H9 (cell line): ENCODE results near the gene PCDHGB5. TPM values are rescaled to one million over a fixed set of nuclear protein-coding genes. Genes with fewer than 3 reads are reported as not detected.

ENCODE experiments used
- DNase-seq: peaks from one replicate; pipeline ENCODE4 v3.0.0-alpha.2; 2017
- H2AFZ ChIP-seq: one replicate; pipeline ENCODE4 v1.6.1; 2013; ENCODE audit warnings: mild to moderate bottlenecking, low read length, control low read depth, moderate library complexity
- H2AK5ac ChIP-seq: 2 replicates; pipeline ENCODE4 v1.6.1; 2013; ENCODE audit warnings: low read length, control low read depth, mixed read lengths; ENCODE audit not compliant: insufficient read length
- H2BK120ac ChIP-seq: one replicate; pipeline ENCODE4 v1.6.1; 2013; ENCODE audit warnings: low read depth, mild to moderate bottlenecking, low read length, control low read depth, inconsistent platforms; ENCODE audit not compliant: poor library complexity, severe bottlenecking
- H2BK12ac ChIP-seq: 2 replicates; pipeline ENCODE4 v1.6.1; 2013; ENCODE audit warnings: low read length, control low read depth, mixed read lengths, low read depth; ENCODE audit not compliant: insufficient read length
- H2BK15ac ChIP-seq: 2 replicates; pipeline ENCODE4 v1.6.1; 2013; ENCODE audit warnings: low read depth, low read length, control low read depth
- H2BK20ac ChIP-seq: one replicate; pipeline ENCODE4 v1.6.1; 2013; ENCODE audit warnings: low read depth, mild to moderate bottlenecking, low read length, control low read depth, inconsistent platforms; ENCODE audit not compliant: poor library complexity, severe bottlenecking
- H2BK5ac ChIP-seq: 2 replicates; pipeline ENCODE4 v1.6.1; 2013; ENCODE audit warnings: low read length, control low read depth, mixed read lengths; ENCODE audit not compliant: insufficient read length
- H3K14ac ChIP-seq: 2 replicates; pipeline ENCODE4 v1.6.1; 2013; ENCODE audit warnings: low read length, control low read depth; ENCODE audit not compliant: insufficient read depth
- H3K18ac ChIP-seq: 2 replicates; pipeline ENCODE4 v1.6.1; 2013; ENCODE audit warnings: low read depth, mild to moderate bottlenecking, mixed read lengths, low read length, control low read depth; ENCODE audit not compliant: insufficient read length
- H3K23ac ChIP-seq: 2 replicates; pipeline ENCODE4 v1.6.1; 2013; ENCODE audit warnings: low read length, control low read depth, mixed read lengths, low read depth; ENCODE audit not compliant: insufficient read length
- H3K23me2 ChIP-seq: 2 replicates; pipeline ENCODE4 v1.6.1; 2013; ENCODE audit warnings: low read depth, mild to moderate bottlenecking, mixed read lengths, low read length, control low read depth; ENCODE audit not compliant: insufficient read length, poor library complexity, severe bottlenecking
- H3K27ac ChIP-seq: 2 replicates; pipeline ENCODE4 v1.5.1; 2013; ENCODE audit warnings: low read length, control low read depth, mixed read lengths, low read depth; ENCODE audit not compliant: insufficient read length
- H3K27me3 ChIP-seq: 2 replicates; pipeline ENCODE4 v1.6.1; 2013; ENCODE audit warnings: low read length, control low read depth, inconsistent platforms; ENCODE audit not compliant: insufficient read depth
- H3K4ac ChIP-seq: 2 replicates; pipeline ENCODE4 v1.6.1; 2013; ENCODE audit warnings: low read depth, mild to moderate bottlenecking, control low read depth, inconsistent platforms, low read length, moderate library complexity
- H3K4me1 ChIP-seq: 2 replicates; pipeline ENCODE4 v1.6.1; 2013; ENCODE audit warnings: low read length, control low read depth, inconsistent platforms; ENCODE audit not compliant: insufficient read depth
- H3K4me2 ChIP-seq: 2 replicates; pipeline ENCODE4 v1.6.1; 2013; ENCODE audit warnings: low read length, control low read depth, mixed read lengths; ENCODE audit not compliant: insufficient read length, insufficient read depth
- H3K56ac ChIP-seq: 2 replicates; pipeline ENCODE4 v1.6.1; 2013; ENCODE audit warnings: low read depth, mild to moderate bottlenecking, mixed read lengths, low read length, control low read depth; ENCODE audit not compliant: insufficient read length
- H3K79me1 ChIP-seq: 2 replicates; pipeline ENCODE4 v1.6.1; 2013; ENCODE audit warnings: low read depth, mild to moderate bottlenecking, moderate library complexity, low read length, control low read depth, inconsistent platforms; ENCODE audit not compliant: insufficient read depth, poor library complexity, severe bottlenecking
- H3K79me2 ChIP-seq: 2 replicates; pipeline ENCODE4 v1.6.1; 2013; ENCODE audit warnings: low read length, control low read depth, inconsistent platforms; ENCODE audit not compliant: insufficient read depth
- H3K9ac ChIP-seq: 2 replicates; pipeline ENCODE4 v1.6.1; 2013; ENCODE audit warnings: low read length, control low read depth, mixed read lengths; ENCODE audit not compliant: insufficient read length; ENCODE audit errors: extremely low read depth
- H3K9me3 ChIP-seq: one replicate; pipeline ENCODE4 v1.6.1; 2013; ENCODE audit warnings: low read depth, low read length, inconsistent platforms; ENCODE audit not compliant: control insufficient read depth
- H3T11ph ChIP-seq: one replicate; pipeline ENCODE4 v1.6.1; 2013; ENCODE audit warnings: mild to moderate bottlenecking, low read length, control low read depth, inconsistent platforms
- H4K20me1 ChIP-seq: one replicate; pipeline ENCODE4 v1.6.1; 2013; ENCODE audit not compliant: control insufficient read depth, insufficient read length, insufficient read depth
- H4K5ac ChIP-seq: 2 replicates; pipeline ENCODE4 v1.6.1; 2013; ENCODE audit warnings: low read depth, mild to moderate bottlenecking, mixed read lengths, low read length, control low read depth; ENCODE audit not compliant: insufficient read length
- H4K8ac ChIP-seq: replicated peaks from 2 replicates; pipeline ENCODE4 v1.6.1; 2013; ENCODE audit warnings: low read length, control low read depth, mixed read lengths, low read depth; ENCODE audit not compliant: insufficient read length
- H4K91ac ChIP-seq: 2 replicates; pipeline ENCODE4 v1.6.1; 2013; ENCODE audit warnings: low read depth, mild to moderate bottlenecking, moderate library complexity, mixed read lengths, low read length, control low read depth; ENCODE audit not compliant: insufficient read length
- H3K27ac Mint-ChIP-seq, 3 experiments: 2 replicates in 2 of 3; 3 replicates in 1 of 3; pipeline ENCODE4 v1.8.0; 2020 to 2021; ENCODE audit warnings: mixed read lengths in 3 of 3, mild to moderate bottlenecking in 1 of 3, moderate library complexity in 1 of 3
- H3K27me3 Mint-ChIP-seq: 2 replicates; pipeline ENCODE4 v1.8.0; 2021; ENCODE audit warnings: low read depth, mild to moderate bottlenecking, moderate library complexity, mixed read lengths
- H3K36me3 Mint-ChIP-seq, 3 experiments: 2 replicates in 2 of 3; 3 replicates in 1 of 3; pipeline ENCODE4 v1.8.0; 2020 to 2021; ENCODE audit warnings: low read depth in 3 of 3, mixed read lengths in 3 of 3; ENCODE audit not compliant: insufficient read depth in 1 of 3
- H3K4me1 Mint-ChIP-seq, 2 experiments: 2 replicates each; pipeline ENCODE4 v1.8.0; 2020; ENCODE audit warnings: mixed read lengths in 2 of 2
- H3K4me3 Mint-ChIP-seq, 2 experiments: 2 replicates in 1 of 2; 3 replicates in 1 of 2; pipeline ENCODE4 v1.8.0; 2020 to 2021; ENCODE audit warnings: mild to moderate bottlenecking in 2 of 2, mixed read lengths in 2 of 2, moderate library complexity in 1 of 2
- H3K9me3 Mint-ChIP-seq, 2 experiments: 2 replicates in 1 of 2; 3 replicates in 1 of 2; pipeline ENCODE4 v1.8.0; 2020; ENCODE audit warnings: mild to moderate bottlenecking in 2 of 2, mixed read lengths in 2 of 2, moderate library complexity in 1 of 2
- CTCF ChIP-seq: fragments of 200-600 bp; sonication (generic); conservative IDR thresholded peaks from 3 replicates; pipeline ENCODE4 v1.8.0; 2021; ENCODE audit warnings: antibody characterized with exemption, mild to moderate bottlenecking
- WGBS: extraction: QIAGEN DNeasy Blood & Tissue Kit; methylation state at CpG from one replicate; pipeline ENCODE4 v1.1.7; 2013; ENCODE audit warnings: missing lambda C conversion rate, low lambda C conversion rate, mixed read lengths; ENCODE audit not compliant: insufficient read length; ENCODE audit errors: extremely low coverage; 5-methylcytosine and 5-hydroxymethylcytosine counted together
- total RNA-seq: library from RNA; stranded (reverse); gene quantifications from 2 replicates; pipeline ENCODE4 v1.2.1, GENCODE V29; 2021

Gene PCDHGB5
- total RNA-seq, 1 experiment from 2014 or later, result 3.8 TPM

GRCh38 chr5:141434006-141434405, 36.3 kb downstream of the PCDHGB5 start:
- Histone ChIP-seq H3K79me1 (no peaks in the 10 kb centered on the region), H2AFZ (no peak overlapping the region), H3K27ac (no peak overlapping the region), H4K20me1 (no peaks in the 10 kb centered on the region), H2BK120ac (no peak overlapping the region), H4K5ac (no peak overlapping the region), H3K4me1 (no peaks in the 10 kb centered on the region), H3K23me2 (no peaks in the 10 kb centered on the region), H2BK5ac (no peak overlapping the region), H3K79me2 (no peaks in the 10 kb centered on the region), H4K8ac (no peak overlapping the region), H3K4ac (no peak overlapping the region), H2AK5ac (no peak overlapping the region), H3K18ac (no peak overlapping the region), H2BK15ac (no peak overlapping the region), H2BK20ac (no peak overlapping the region), H3K9ac (no peak overlapping the region), H4K91ac (no peak overlapping the region), H3K14ac (no peak overlapping the region), H3K4me2 (no peak overlapping the region), H3K9me3 (peaks cover 14% of the 10 kb centered on the region), H3K56ac (no peak overlapping the region), H3K23ac (no peak overlapping the region), H3T11ph (no peak overlapping the region), H3K27me3 (no peaks in the 10 kb centered on the region), H2BK12ac (no peak overlapping the region)
- DNase-seq, result no peak
- Mint-ChIP-seq H3K4me3 (no peak overlapping the region), H3K36me3 (peaks cover 34 to 48% (median 35%) of the 10 kb centered on the region in 3 experiments), H3K27me3 (peaks cover 3% of the 10 kb centered on the region), H3K4me1 (no peaks in the 10 kb centered on the region; a peak in 1 of 4 replicates), H3K9me3 (peaks cover 42 to 44% of the 10 kb centered on the region in 2 experiments), H3K27ac (no peak overlapping the region)
- no peak for TF ChIP-seq CTCF
- WGBS, result no CpG with 5 or more reads among the region's 2 CpGs
